Measurements from ENCODE around the gene KCNMA1. TPM values are rescaled to one million over a fixed set of nuclear protein-coding genes. Genes with fewer than 3 reads are reported as not detected.

The KCNMA1 gene
- total RNA-seq, 1 experiment from 2014 or later, result not detected

DNA sequence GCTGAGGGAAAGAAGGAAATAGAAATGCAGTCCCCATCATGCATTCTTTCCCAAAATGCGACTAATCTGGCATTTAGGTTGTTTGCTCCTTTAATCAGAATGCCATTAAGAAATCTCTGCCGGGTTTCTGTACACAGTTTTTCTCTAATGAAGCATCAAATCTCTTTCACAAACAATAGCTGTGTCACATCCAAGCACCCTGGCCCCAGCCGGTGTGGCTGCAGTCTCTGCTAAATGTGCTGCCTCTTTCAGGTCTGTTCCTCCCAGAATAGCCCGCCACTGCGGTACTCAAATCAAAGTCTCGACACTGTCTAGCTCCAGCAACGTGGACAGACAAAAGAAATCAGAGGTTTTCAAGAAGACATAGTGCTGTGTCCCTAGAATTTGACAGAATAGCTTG lies 343.8 kb downstream of the KCNMA1 start:
- no peak for DNase-seq (ENCODE audit: low read depth, low spot score)
- in situ Hi-C loops (cut with HindIII; ENCODE audit: low pct_unique_long_range_greater_than_20kb, low sequenced_read_pairs), result no loop called here

DNA sequence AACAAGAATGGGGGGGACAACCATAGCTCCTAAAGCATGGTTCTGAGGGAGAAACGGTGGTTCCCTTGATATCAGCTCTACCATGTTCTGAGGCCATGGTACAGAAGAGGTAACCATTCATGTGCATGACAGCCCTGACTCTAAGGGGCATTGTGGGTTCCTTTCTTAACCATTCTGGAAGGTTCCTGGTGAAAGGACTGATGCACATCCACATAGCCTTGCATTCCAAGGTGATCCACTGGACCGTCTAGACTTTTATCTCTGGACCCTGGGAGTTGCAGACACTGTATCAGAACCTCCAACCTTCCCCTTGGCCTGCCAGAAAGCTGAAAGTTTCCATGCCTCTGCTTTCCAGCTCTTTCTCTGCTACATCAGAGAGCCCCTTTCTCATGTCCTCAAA lies 344.3 kb downstream of the KCNMA1 start:
- no peak for DNase-seq (ENCODE audit: low read depth, low spot score)
- in situ Hi-C loops (cut with HindIII; ENCODE audit: low pct_unique_long_range_greater_than_20kb, low sequenced_read_pairs), result no loop called here

DNA sequence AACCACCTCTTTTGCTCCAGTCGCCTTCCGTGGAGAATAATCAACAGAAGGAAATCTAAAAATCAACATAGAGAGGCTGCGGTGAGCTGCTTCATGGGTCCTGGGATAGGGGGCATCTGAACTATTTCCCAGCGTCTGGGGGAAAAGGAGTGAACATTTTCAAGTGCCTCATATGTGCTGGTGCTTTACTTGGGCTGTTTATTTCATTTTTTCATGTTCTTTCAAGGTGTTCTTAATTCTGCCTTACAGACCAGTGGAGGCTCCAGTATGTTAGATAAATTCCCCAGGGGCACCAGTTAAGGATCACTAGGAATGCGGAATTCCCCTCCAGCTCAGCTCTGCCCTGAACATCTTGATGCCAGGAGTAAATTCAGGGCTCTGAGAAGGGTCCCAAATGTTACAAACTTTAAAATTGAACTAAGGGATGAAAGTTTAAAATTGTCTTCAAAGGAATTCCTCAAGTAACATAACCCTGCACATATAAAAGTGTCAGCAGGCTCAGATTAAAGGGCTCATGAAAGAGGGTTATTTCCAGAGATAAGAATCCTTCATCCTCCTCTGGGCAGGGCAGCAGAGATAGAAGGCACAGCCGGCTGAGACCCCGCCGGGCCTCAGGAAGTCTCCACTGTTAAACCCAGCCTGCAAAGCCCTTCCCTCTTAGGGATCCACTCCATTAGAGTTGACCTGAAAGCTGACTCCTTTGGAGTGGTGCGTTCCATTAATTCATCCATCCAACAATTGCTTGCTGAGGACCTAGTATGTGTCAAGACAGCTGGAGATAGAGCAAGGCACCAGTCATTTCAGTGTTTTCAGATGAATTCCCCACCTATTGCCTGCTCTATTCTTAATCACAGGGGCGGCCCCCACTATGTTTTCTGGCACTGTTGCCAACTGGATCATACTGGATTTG lies 345.8 kb downstream of the KCNMA1 start:
- DNase-seq (ENCODE audit: low read depth, low spot score), result no peak
- in situ Hi-C loops (cut with HindIII; ENCODE audit: low pct_unique_long_range_greater_than_20kb, low sequenced_read_pairs), result no loop called here

DNA sequence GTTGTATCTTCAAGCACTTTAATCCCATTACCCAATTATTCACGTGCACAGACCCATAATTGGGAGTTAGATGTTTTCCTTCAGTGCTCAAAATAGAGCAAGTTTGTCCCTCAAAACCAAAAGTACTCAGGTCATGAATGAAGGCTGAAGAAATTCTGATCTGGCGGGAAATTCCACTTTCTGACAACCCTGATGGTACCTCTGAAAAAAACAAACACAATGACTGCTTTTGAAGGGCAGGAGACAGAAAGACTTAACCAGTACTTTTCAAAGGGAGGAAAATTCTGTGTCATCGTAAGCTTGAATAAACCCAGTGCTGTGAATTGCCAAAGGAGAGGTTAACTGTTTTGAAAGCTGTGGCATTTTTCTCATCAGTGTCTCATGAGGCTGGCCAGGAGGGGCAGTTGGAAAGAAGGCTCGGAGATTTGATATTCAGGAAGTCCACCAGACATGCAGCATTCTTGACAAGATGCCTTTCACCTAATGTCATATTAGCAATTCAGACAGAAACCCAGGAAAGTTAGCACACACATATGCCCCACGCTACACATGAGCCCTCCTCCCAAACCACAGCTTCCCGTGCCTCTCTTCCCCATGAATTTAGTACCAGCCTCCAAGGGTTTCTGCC lies 347.0 kb downstream of the KCNMA1 start:
- no peak for DNase-seq (ENCODE audit: low read depth, low spot score)
- in situ Hi-C loops (cut with HindIII; ENCODE audit: low pct_unique_long_range_greater_than_20kb, low sequenced_read_pairs), result no loop called here

DNA sequence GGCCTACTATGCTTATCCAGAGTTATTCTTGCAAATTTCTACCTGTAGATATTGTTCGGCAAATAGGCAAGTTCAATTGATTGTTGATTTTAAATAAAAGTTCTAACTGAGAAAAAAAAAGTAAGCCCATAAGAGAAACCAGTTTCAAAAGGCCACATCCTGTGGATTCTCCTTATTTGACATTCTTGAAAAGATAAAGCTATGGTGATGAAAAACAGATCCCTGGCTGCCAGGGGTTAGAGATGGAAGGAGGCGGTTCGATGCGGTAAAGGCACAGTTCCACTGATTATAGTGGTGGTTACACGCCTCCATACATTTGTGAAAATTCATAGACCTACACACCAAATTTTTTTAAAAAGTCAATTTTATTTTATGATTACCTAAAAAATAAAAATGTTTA lies 347.8 kb downstream of the KCNMA1 start:
- DNase-seq (ENCODE audit: low read depth, low spot score), result no peak
- in situ Hi-C loops (cut with HindIII; ENCODE audit: low pct_unique_long_range_greater_than_20kb, low sequenced_read_pairs), result no loop called here

DNA sequence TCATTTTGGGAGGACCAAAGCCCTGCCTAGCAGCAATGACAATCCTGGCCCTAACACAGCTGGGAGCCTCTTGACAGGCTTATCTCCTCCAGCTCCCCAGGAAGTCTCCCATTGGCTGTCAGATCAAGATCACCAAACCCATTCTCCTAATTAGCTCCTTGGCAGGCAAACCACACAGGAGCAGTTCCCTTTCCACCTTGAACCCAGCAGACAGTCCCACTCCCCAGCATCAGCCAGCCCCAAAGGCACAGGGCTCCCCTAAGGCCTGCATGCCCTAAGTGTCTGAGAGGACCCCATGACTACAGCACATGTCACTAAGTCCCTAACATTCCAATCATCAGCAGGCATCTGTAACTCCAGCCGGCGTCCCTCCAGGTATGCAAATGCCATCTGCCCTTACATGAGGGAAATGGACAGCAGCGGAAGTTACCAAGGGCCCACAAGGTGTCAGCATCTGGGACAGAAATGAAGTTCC lies 348.5 kb downstream of the KCNMA1 start:
- no peak for DNase-seq (ENCODE audit: low read depth, low spot score)
- in situ Hi-C loops (cut with HindIII; ENCODE audit: low pct_unique_long_range_greater_than_20kb, low sequenced_read_pairs), result no loop called here

DNA sequence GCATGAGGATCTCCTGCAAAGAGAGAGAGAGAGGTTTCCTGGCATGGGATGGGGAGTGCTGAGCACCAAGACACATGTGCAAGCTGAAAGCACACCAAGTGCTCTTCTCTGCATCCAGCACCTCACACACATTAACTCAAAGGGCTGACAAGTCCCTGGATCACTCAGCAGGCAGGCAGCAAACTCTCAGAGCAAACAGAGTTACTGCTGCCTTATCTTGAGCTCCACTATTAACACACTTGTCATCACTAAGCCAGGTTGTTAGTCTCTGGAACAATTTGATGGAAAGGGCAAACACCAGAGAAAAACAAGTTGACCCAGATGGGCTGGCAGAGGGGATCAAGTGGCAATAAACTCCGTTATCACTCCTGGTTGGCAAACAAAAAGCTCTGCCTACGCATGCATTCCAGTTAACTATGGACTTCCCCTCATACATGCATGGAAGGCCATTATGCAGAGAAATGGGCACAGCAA lies 349.9 kb downstream of the KCNMA1 start:
- in situ Hi-C loops (cut with HindIII; ENCODE audit: low pct_unique_long_range_greater_than_20kb, low sequenced_read_pairs), result no loop called here

DNA sequence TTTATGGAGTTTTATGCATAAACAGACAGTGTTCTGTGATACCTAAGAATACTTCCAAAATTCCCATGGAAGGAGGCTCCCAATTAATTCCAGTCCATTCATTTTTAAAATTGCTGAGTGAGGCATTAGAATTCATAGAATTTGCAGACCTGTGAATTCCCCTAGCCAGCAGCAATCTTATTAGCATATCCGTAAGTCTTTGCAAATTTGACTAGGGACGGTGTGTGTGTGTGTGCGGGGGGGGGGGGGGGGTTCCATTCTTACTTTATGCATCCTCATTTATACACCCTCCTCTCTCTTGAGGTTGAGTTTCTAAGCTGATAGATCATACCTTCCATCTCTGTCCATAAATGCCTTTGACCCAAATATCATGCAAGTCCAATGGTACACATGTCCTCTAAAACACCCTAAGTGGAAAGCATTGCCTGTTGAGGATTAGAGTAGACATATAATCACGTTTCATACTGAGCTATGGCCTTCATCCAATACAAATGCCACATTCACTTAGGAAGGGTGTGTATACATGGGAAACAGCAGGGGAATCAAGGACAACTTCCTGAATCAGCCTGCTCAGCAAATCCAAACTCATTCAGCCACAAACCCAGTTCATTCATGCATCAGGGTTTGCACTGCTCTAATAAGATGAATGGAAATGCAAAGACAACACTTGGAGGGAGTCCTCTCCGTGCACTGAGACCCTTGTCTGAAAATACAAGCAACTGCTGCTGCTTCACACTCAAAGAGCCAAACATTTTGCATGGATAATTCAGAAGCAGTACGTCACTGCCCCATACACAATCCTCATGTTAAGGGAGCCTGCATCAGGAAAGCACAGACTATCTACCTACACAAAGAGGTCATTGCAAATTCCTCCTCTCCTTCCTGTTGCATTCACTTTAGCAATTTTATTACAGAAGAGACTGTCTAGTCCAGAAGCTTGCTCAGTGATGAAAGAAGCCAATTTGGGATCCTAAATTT lies 350.8 kb downstream of the KCNMA1 start:
- in situ Hi-C loops (cut with HindIII; ENCODE audit: low pct_unique_long_range_greater_than_20kb, low sequenced_read_pairs), result no loop called here
- DNase-seq (ENCODE audit: low read depth, low spot score), result no peak

More for the DNA sequence above, 349.9 kb downstream of the KCNMA1 start:
- DNase-seq (ENCODE audit: low read depth, low spot score), result no peak

DNA sequence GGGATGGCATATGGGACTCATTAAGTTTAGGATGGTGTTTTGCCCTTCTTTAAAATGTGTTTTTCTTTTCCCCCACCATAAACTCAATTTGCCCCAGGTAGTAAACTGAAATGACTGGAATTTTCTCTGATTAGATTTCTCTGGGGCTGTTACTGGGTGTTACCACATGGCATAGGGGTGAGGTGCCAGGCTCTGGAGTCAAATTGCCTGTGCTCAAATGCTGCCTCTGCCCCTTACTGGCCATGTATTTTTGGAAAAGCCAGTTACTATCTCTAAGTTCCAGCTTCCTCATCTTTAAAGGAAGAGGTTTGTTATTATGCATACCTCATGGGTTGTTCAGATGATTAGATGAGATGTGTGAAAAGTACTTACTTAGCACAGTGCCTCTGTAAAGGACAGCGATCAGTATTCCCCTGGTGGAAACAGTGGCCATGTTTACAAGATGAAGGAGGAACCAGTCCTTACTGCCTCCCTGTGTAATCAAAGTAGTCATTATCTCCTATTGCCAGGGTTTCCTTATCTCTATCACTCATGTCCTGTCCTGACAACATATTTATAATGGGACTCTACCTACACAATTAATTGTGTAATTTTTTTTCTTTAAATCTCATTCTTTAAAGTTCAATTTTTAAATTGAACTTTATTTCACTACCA lies 352.0 kb downstream of the KCNMA1 start:
- no peak for DNase-seq (ENCODE audit: low read depth, low spot score)
- in situ Hi-C loops (cut with HindIII; ENCODE audit: low pct_unique_long_range_greater_than_20kb, low sequenced_read_pairs), result no loop called here

DNA sequence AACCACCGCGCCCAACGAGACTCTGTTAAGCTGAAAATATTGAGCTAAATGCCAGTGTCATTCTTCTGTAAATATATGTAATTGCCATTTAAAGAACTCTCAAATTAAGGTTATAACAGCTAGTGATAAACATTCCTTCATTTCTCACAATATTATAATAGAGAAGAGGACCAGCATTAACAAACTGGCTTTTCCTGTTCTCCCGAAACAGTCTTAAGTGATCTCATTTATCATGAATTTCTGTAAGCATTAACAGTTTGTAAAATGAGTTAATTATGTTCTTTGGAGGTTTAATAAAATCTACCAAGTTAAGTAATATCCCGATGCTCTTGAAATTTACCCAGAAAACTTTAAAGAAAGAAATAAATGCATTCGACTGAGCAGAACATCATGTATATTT lies 352.8 kb downstream of the KCNMA1 start:
- no peak for DNase-seq (ENCODE audit: low read depth, low spot score)
- in situ Hi-C loops (cut with HindIII; ENCODE audit: low pct_unique_long_range_greater_than_20kb, low sequenced_read_pairs), result no loop called here

DNA sequence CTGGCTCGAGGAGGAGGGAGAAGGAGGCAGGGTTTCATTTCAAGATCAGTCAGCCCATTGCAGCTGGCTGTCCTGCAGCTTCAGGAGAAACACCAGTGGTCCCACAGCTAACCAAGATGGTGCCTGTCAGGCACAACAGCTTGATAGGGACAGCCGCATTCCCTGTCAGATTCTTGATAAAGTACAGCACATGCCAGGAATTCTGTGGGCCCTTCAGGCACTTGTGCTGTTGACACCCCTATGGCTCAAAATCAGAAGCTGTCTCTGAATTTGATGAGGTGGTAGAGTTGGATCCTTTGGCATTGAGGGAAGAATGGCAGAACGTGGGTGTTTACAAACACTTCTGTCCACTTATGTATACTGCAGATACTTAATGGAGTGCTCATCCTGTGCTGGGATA lies 354.3 kb downstream of the KCNMA1 start:
- in situ Hi-C loops (cut with HindIII; ENCODE audit: low pct_unique_long_range_greater_than_20kb, low sequenced_read_pairs), result no loop called here
- DNase-seq (ENCODE audit: low read depth, low spot score), result no peak

DNA sequence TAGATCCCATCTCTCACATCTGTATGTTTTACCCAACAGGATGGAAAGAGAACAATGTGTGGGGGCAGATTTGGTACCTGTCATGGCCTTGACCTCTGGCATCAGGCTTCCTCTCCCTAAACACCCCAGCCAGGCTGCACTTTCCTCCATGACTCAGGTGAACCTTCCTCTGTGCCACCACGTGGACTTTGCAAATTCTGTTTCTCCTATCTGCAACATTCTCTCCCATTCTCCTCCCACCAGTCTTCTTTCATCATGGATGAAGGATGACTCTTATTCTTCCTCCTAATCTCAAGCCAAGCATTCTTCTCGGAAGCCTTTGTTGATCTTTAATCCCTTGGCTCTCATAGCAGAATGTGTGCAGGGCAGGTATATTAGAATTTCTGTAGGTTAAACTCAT lies 355.4 kb downstream of the KCNMA1 start:
- no peak for DNase-seq (ENCODE audit: low read depth, low spot score)
- in situ Hi-C loops (cut with HindIII; ENCODE audit: low pct_unique_long_range_greater_than_20kb, low sequenced_read_pairs), result no loop called here

DNA sequence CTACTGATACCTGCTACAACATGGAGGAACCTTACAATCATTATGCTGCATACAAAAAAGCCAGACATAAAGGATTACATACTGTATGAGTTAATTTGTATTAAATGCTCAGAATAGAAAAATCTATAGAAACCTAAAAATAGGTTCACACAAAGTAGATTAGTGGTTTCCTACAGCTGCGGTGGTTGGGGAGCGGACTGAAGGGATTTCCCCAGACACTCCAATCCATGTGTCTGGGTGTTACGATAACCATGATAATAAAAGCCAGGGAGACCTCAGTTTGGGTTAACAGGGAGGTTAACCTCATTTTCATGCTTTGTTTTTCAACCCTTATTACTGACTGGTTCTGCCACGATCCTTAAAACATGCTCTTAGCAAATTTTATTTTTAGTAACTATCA lies 355.9 kb downstream of the KCNMA1 start:
- DNase-seq (ENCODE audit: low read depth, low spot score), result no peak
- in situ Hi-C loops (cut with HindIII; ENCODE audit: low pct_unique_long_range_greater_than_20kb, low sequenced_read_pairs), result no loop called here

DNA sequence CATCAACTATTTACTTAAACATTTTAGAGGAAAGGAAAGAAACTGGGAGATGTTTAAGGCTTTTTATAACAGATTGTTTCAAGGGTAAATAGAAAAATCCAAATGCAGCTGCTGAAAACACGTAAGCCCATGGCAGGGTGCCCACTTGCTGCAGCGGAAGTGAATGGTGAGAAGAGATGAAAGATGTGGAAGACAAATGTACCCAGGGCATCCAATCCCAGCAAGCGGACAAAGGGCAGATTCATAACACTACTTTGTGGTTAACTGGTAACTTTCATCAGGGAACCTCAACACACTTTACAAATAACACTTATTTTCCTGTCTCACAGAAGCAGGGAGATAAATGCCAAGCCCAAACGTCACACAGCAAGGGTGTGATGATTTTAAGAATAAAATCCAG lies 358.4 kb downstream of the KCNMA1 start:
- in situ Hi-C loops (cut with HindIII; ENCODE audit: low pct_unique_long_range_greater_than_20kb, low sequenced_read_pairs), result no loop called here
- DNase-seq (ENCODE audit: low read depth, low spot score), result no peak

DNA sequence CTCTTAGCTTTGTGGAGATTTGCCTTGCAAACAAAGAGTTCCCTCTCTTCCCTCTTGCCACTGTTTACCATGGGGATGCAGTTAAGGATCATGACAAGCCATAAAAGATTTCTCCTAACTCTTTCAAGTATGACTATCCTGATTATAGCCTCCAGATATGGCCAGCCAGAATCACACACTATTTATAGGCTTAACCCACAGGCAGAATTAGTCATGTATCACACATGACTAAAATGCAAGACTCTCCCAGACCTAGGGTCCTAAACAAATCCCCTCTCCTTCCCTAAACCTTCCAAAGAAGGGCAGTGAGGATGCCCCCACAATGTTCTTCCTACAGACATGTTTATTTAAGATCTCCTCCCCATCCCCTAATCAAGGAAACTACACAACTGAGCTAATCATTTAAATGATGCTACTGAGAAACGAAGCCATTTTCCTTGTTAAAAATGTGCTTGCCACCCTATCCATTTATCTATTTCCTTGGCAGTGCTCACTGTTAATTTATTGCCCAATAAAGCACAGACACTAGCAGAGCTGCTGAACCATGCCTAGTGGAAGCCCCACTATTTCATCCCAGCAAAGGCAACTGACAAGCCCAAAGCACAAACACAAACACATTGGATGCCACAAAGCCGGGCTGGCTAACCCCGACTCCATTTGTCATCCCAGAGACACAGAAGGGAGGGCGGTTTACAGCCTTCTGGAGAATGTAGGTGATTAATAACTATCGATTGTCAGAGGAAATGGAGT lies 363.4 kb downstream of the KCNMA1 start:
- in situ Hi-C loops (cut with HindIII; ENCODE audit: low pct_unique_long_range_greater_than_20kb, low sequenced_read_pairs), result no loop called here
- DNase-seq (ENCODE audit: low read depth, low spot score), result no peak

DNA sequence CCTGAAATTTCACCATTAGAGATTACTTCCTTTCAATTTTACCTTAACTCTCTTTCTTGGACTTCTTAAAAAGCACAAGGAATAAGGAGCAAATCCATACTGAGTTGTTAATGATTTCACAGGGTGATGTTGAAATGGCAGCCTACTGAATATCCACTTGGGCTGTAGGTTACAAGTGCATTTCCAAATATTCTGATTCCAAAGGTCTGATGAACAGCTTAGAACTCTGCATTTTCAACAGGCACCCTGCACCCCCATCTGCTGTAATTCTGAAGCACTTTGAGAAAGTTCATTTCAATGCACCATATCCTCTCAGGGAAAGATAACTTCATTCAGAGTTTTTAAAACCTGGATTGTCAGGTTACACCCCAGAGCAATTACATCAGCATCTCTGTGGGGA lies 368.4 kb downstream of the KCNMA1 start:
- in situ Hi-C loops (cut with HindIII; ENCODE audit: low pct_unique_long_range_greater_than_20kb, low sequenced_read_pairs), result no loop called here
- DNase-seq (ENCODE audit: low read depth, low spot score), result no peak

DNA sequence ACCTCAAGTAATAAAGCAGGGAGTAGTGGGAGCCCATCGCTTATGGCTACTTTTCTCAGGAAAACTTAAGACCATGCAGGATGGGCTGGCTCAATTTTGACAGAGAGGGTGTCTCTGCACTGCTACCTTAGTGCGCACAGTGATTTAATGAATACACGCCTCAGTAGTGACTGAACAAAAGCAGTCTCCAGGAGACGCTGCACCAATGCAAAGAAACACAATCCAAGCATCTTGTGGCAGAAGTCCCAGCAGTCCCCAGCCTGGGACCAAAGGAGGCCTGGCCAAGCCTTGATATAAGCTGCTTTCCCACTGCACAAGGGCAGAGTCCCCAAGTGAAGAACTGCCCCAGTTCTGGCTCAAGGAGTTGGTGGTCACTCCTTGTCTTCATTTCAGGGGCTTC lies 368.9 kb downstream of the KCNMA1 start:
- no peak for DNase-seq (ENCODE audit: low read depth, low spot score)
- in situ Hi-C loops (cut with HindIII; ENCODE audit: low pct_unique_long_range_greater_than_20kb, low sequenced_read_pairs), result no loop called here
